ENCODE results near the gene PRR14.

PRR14 gene

DNA sequence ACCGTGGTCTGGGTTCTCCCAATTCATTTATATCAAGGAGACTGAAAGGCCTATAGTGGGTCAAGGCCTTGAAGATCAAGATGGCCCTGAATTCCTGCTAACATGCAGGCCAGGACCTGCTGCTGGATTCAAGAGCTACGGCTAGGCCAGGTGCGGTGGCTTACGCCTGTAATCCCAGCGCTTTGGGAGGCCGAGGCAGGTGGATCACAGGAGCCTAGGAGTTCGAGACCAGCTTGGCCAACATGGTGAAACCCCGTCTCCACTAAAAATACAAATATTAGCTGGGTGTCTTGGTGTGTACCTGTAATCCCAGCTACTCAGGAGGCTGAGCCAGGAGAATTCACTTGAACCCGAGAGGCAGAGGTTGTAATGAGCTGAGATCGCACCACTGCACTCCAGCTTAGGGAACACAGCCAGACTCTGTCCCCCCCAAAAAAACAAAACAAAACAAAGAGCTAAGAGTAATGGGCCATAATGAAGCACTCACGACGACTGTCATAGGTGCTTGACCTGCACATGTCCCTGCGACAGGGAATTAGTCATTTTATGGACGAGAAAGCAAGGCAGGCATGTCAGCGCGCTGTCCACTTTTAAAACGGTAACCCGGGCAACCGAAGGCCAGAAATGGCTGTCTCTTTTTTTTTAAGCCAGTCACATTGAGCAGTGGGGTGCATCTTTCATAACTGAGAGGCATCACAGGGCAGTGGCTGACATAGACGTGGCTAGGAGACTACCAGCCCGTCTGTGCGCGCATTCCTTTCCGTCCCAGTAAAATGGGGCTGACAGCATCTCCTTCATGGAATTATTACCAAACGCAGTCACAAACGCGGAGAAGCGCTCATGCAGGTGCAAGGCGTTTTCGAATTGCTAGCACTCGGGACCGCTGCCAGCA is 6.5 kb downstream of the PRR14 start:
- Histone ChIP-seq H3K27me3 (ENCODE audit: control insufficient read depth, insufficient read depth, low read length) (peaks cover 37% of the 10 kb centered on the region), H3K4me1 (ENCODE audit: control insufficient read depth, insufficient read depth, low read length) (no peaks in the 10 kb centered on the region), H3K9me3 (ENCODE audit: control insufficient read depth, insufficient read depth, low read length) (no peaks in the 10 kb centered on the region), H3K36me3 (ENCODE audit: control insufficient read depth, insufficient read depth, low read length) (peaks cover 2% of the 10 kb centered on the region), H3K4me3 (ENCODE audit: low read depth, low read length) (peak overlapping the region; percentile 62), H3K9ac (ENCODE audit: low read depth, low read length) (no peak overlapping the region)

DNA sequence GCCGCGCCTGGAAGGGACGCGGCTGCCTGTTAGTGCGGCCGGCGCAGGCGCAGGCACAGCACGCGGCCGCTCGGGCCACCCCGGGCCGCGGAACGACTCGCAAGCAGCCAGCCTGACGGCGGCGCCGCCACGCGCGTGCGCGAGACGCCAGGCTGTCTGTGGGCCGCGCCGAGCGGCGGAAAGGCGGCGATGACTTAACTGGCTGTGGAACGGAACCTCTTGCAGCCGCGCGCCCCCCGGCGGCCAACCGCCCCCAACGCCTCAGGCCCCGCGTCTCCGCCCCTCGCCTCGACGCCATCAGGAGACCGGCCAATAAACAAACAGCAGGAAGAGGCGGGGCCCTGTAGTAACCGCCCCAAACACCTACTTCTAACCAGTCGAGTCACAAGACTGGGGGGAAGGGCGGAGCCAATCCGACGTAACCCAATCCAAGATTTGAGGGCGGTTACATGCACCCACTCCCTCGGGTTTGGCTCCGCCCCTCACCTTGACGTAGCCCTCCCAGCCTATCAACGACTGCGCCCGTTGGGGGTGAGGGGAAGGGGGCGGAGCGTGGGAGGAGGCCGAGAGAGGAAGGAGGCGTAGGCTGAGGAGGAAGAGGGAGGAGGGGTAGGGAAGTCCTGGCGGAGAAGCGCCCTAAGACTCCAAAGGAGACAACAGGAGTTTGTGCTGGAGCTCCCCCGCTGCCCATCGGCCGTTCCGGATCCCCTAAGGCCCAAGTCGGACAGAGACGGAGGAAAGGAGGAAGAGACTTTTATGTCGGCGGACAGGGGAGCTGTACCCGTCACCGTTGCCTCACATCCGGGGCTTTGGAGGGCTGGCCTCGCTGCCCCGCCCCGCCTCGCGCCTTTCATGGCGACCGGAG is 7.3 kb downstream of the PRR14 start, which contains the start of gene FBRS:
Gene FBRS, plus strand, starts transcription at position 566 of the 865 bp plus-strand sequence. CDS start 1,088 bp downstream, outside the sequence.
- H3K36me3 ChIP-seq (ENCODE audit: control insufficient read depth, insufficient read depth, low read length), result peaks cover 2% of the 10 kb centered on the region
- H3K27me3 ChIP-seq (ENCODE audit: control insufficient read depth, insufficient read depth, low read length), result peaks cover 37% of the 10 kb centered on the region
- peak within 1 kb of the TSS; percentile 82 for H3K9ac ChIP-seq (ENCODE audit: low read depth, low read length)
- H3K4me1 ChIP-seq (ENCODE audit: control insufficient read depth, insufficient read depth, low read length), result no peaks in the 10 kb centered on the region
- no peaks in the 10 kb centered on the region for H3K9me3 ChIP-seq (ENCODE audit: control insufficient read depth, insufficient read depth, low read length)
- H3K4me3 ChIP-seq (ENCODE audit: low read depth, low read length), result peak within 1 kb of the TSS; percentile 96

DNA sequence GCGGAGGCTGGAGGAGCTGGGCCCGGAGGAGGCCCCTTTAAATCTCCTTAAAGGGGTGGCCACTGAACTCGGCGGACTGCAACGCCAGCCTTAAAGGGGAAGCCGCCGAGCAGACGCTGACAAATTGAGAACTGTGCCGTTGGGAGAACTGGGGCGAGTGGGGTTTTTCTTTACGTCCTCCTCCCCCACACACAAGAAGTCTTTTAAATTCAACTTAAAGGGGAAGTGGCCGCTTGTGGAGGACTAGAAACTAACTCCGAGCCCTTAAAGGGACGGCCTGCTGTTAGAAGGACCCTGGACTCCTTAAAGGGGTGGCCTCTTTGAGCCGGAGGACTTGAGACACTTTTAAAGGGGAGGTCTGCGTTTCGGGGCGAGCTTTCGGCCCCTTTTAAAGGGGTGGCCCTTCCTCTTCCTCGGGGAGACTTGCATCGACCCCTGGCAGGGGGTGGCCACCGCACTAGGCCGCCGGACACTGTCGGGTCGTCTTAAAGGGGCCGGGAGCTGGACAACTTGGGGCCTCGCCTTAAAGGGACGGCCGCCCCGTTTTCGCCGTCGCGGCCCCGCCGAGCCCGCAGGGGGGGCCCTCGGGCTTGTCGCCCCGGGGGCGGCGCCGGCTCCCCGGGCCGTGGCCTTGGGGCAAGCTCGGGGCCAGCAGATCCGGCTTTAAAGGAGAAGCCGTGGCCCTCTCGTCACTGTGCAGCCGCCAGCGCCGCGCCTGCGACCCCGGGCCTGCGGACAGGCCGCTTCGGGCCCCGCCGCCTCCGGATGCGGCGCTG is 8.2 kb downstream of the PRR14 start:
- Histone ChIP-seq H3K9ac (ENCODE audit: low read depth, low read length) (peak overlapping the region; percentile 82), H3K27me3 (ENCODE audit: control insufficient read depth, insufficient read depth, low read length) (peaks cover 38% of the 10 kb centered on the region), H3K4me3 (ENCODE audit: low read depth, low read length) (peak overlapping the region; percentile 96), H3K4me1 (ENCODE audit: control insufficient read depth, insufficient read depth, low read length) (no peaks in the 10 kb centered on the region), H3K9me3 (ENCODE audit: control insufficient read depth, insufficient read depth, low read length) (no peaks in the 10 kb centered on the region), H3K36me3 (ENCODE audit: control insufficient read depth, insufficient read depth, low read length) (peaks cover 2% of the 10 kb centered on the region)

DNA sequence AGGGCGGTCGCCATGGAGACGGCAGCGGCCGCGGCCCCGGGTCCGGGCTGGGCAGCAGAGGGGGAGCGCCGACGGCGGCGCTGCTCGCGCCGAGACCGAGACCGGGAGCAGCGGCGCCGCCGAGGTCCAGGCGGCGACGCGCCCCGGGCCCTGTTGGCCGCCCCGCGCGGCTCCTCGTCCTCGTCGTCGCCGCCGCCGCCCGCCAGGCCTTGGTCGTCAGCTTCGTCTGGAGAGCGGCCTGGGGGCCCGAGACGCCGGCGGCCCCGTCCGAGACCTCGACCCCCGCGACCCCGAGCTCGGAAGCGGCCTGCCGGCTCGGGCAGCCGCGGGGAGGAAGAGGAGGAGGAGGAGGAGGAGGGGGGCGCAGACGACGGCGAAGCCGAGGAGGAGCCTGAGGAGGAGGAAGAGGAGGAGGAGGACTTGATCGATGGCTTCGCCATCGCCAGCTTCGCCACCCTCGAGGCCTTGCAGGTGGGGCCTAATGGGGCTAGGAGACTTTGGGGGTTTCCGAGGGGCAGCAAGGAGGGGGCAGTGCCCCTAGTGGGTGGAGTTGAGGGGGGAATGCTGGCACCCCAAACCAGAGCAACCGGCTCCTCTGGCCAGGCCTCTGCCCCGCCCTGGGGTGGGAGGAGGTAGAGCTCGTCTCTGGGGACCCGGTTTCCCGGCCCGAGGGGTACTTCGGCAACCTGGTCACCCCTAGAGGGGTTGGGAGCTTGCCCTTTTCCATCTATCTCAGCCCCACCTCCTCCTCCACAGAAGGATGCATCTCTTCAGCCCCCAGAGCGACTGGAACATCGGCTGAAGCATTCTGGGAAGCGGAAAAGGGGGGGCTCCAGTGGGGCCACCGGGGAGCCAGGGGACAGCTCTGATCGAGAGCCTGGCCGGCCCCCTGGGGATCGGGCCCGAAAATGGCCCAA is 9.0 kb downstream of the PRR14 start:
- H3K4me1 ChIP-seq (ENCODE audit: control insufficient read depth, insufficient read depth, low read length), result no peaks in the 10 kb centered on the region
- no peak overlapping the region for H3K9ac ChIP-seq (ENCODE audit: low read depth, low read length)
- H3K9me3 ChIP-seq (ENCODE audit: control insufficient read depth, insufficient read depth, low read length), result no peaks in the 10 kb centered on the region
- H3K27me3 ChIP-seq (ENCODE audit: control insufficient read depth, insufficient read depth, low read length), result peaks cover 36% of the 10 kb centered on the region
- peak overlapping the region; percentile 96 for H3K4me3 ChIP-seq (ENCODE audit: low read depth, low read length)
- H3K36me3 ChIP-seq (ENCODE audit: control insufficient read depth, insufficient read depth, low read length), result peaks cover 3% of the 10 kb centered on the region

DNA sequence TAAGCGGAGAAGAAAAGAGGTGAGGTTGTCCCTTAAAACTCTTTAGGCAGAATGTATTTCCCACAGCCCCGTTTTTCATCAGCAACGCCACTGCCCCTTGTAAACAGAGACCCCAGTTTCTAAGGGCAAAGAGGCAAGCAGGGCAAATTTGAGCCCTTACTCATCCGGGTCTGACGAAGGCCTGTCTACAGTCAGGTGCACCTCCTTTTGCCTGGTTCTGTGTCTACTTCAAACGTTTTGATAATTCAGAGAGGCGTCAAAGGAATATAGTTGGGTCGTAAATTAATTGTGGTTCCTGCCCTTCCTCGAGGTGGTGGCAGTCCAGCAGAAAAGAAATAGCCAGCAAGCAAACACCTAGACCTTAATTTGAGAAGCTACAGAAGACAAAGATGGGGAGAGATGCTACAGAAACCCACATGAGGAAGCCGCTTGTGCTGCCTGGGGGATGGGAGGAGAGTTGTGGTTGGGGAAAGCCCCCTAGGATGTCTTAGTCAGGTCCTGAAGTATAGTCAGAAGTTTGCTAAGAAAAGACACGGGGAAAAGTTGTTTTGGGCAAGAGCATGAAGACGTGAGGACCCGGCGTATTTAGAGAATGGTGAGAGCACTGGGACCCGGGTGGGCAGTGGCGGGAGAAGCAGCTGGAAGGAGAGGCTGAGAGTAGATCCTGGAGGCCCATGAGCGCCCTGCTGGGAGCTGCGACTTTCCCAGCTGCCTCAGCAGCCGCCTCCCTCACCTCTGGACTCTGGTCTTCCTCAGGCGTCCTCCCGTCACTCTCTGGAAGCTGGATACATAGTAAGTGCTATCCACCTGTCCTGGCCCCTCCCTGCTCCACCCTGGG is 9.9 kb downstream of the PRR14 start:
- Histone ChIP-seq H3K4me3 (ENCODE audit: low read depth, low read length) (no peak overlapping the region), H3K36me3 (ENCODE audit: control insufficient read depth, insufficient read depth, low read length) (peaks cover 5% of the 10 kb centered on the region), H3K9ac (ENCODE audit: low read depth, low read length) (no peak overlapping the region), H3K4me1 (ENCODE audit: control insufficient read depth, insufficient read depth, low read length) (no peaks in the 10 kb centered on the region), H3K9me3 (ENCODE audit: control insufficient read depth, insufficient read depth, low read length) (no peaks in the 10 kb centered on the region), H3K27me3 (ENCODE audit: control insufficient read depth, insufficient read depth, low read length) (peaks cover 41% of the 10 kb centered on the region)

DNA sequence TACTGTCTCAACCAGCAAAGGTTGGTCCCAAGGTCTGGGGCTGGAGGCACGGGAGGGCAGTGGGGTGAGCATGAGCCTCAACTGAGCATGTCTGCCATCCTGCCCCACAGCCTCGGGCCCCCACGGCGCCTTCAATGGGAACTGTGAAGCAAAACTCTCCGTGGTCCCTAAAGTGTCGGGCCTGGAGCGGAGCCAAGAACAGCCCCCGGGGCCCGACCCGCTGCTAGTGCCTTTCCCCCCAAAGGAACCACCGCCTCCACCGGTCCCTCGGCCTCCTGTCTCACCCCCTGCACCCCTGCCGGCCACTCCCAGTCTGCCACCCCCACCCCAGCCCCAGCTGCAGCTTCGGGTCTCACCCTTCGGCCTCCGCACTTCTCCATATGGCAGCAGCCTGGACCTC is 11.7 kb downstream of the PRR14 start:
- Histone ChIP-seq H3K27me3 (ENCODE audit: control insufficient read depth, insufficient read depth, low read length) (peaks cover 43% of the 10 kb centered on the region), H3K36me3 (ENCODE audit: control insufficient read depth, insufficient read depth, low read length) (peaks cover 5% of the 10 kb centered on the region), H3K9ac (ENCODE audit: low read depth, low read length) (no peak overlapping the region), H3K4me1 (ENCODE audit: control insufficient read depth, insufficient read depth, low read length) (no peaks in the 10 kb centered on the region), H3K4me3 (ENCODE audit: low read depth, low read length) (no peak overlapping the region), H3K9me3 (ENCODE audit: control insufficient read depth, insufficient read depth, low read length) (no peaks in the 10 kb centered on the region)

DNA sequence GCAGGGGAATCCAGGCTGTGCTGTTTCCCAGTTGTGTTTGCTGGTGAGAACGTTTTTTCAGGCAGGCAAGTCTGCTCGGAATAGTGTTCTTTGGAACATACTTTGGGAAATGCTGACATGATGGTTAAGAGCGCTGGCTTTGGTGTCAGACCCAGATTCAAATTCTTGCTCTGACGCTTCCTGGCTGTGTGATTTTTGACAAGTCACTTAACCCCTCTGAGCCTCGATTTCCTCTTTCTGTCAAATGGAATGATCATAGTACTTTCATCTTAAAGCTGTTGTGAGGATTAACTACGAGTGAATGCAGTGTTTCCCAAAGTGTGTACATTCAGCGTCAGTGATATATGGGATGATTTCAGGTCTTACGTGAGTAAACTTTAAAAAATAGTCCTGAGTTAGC is 12.3 kb downstream of the PRR14 start:
- no peaks in the 10 kb centered on the region for H3K4me1 ChIP-seq (ENCODE audit: control insufficient read depth, insufficient read depth, low read length)
- no peaks in the 10 kb centered on the region for H3K9me3 ChIP-seq (ENCODE audit: control insufficient read depth, insufficient read depth, low read length)
- H3K9ac ChIP-seq (ENCODE audit: low read depth, low read length), result no peak overlapping the region
- peaks cover 46% of the 10 kb centered on the region for H3K27me3 ChIP-seq (ENCODE audit: control insufficient read depth, insufficient read depth, low read length)
- H3K36me3 ChIP-seq (ENCODE audit: control insufficient read depth, insufficient read depth, low read length), result peaks cover 5% of the 10 kb centered on the region
- H3K4me3 ChIP-seq (ENCODE audit: low read depth, low read length), result no peak overlapping the region

DNA sequence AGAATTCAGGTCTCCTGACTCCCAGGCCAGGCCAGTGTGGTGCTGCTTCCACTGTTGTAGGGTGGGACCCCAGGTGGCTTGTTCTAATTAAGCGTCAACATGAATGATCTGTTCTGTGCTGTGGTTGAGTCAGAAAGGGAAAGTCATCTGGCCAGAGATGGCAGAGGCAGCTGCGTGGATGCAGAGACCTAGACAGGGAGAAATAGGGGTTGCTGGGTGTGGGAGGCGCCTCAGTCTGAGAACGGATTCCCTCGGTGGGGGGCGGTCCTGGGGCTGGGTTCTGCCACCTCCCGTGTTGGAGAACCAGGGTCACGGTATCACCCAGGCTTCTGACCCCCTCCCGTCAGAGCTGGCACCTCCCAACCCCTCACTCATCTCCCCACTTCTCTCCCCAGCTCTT is 13.1 kb downstream of the PRR14 start:
- H3K27me3 ChIP-seq (ENCODE audit: control insufficient read depth, insufficient read depth, low read length), result peaks cover 49% of the 10 kb centered on the region

DNA sequence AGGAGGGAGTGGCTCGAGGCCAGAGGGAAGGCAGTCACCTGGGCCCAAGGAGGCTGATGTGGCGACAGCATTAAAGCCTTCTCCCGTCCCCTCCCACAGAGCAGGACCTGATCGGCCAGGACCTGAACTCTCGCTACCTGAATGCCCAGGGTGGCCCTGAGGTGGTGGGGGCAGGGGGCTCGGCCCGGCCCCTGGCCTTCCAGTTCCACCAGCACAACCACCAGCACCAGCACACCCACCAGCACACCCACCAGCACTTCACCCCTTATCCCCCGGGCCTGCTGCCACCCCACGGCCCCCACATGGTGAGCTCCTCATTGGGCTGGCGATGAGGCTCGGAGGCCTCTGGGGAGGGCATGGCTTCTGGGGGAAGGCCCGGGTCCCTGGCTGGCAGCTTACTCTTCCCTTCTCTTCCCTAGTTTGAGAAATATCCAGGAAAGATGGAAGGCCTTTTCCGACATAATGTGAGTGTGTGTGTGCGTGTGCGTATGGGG is 13.9 kb downstream of the PRR14 start:
- peaks cover 5% of the 10 kb centered on the region for H3K36me3 ChIP-seq (ENCODE audit: control insufficient read depth, insufficient read depth, low read length)
- no peak overlapping the region for H3K9ac ChIP-seq (ENCODE audit: low read depth, low read length)

More for the DNA sequence above, 13.1 kb downstream of the PRR14 start:
- no peaks in the 10 kb centered on the region for H3K4me1 ChIP-seq (ENCODE audit: control insufficient read depth, insufficient read depth, low read length)
- H3K36me3 ChIP-seq (ENCODE audit: control insufficient read depth, insufficient read depth, low read length), result peaks cover 5% of the 10 kb centered on the region
- H3K4me3 ChIP-seq (ENCODE audit: low read depth, low read length), result no peak overlapping the region
- no peak overlapping the region for H3K9ac ChIP-seq (ENCODE audit: low read depth, low read length)
- no peaks in the 10 kb centered on the region for H3K9me3 ChIP-seq (ENCODE audit: control insufficient read depth, insufficient read depth, low read length)

More for the DNA sequence above, 13.9 kb downstream of the PRR14 start:
- no peaks in the 10 kb centered on the region for H3K9me3 ChIP-seq (ENCODE audit: control insufficient read depth, insufficient read depth, low read length)
- no peak overlapping the region for H3K4me3 ChIP-seq (ENCODE audit: low read depth, low read length)
- H3K4me1 ChIP-seq (ENCODE audit: control insufficient read depth, insufficient read depth, low read length), result no peaks in the 10 kb centered on the region
- peaks cover 50% of the 10 kb centered on the region for H3K27me3 ChIP-seq (ENCODE audit: control insufficient read depth, insufficient read depth, low read length)

All from iPS-15b (cell line).